Endothelial cell of umbilical vein (primary cell): ENCODE results near the gene CHST3. TPM values are rescaled to one million over a fixed set of nuclear protein-coding genes. Genes with fewer than 3 reads are reported as not detected.

Experiments
- BruUV-seq: library from RNA; stranded (reverse); fragments of 400-500 nt; replicated peaks from 2 replicates; lab custom pipeline; 2021; lab: Mats Ljungman, UMichigan
- CTCF ChIA-PET: fragments of 300-600, 350-600 bp; sonication (Branson Sonifier 250); formaldehyde crosslinking; loops from one replicate; lab custom pipeline; 2021; ENCODE audit warnings: antibody characterized with exemption, inconsistent platforms; lab: Charles Lee
- POLR2A ChIA-PET: fragments of 300-600, 350-600 bp; sonication (Branson Sonifier 250); formaldehyde crosslinking; loops from one replicate; lab custom pipeline; 2021; ENCODE audit warnings: antibody characterized with exemption, inconsistent platforms; lab: Charles Lee
- DNase-seq: peaks from one replicate; pipeline ENCODE4 v3.0.0-alpha.2; 2011; ENCODE audit warnings: low read depth, low spot score
- FAIRE-seq: peaks from 2 replicates; lab custom pipeline; 2011; peaks lifted over from hg19 to GRCh38; lab: Jason Lieb, UNC
- H2AFZ ChIP-seq: 2 replicates; pipeline ENCODE4 v1.6.0; 2012; ENCODE audit warnings: low read depth, low read length, control low read depth, inconsistent platforms
- H3K27ac ChIP-seq: 2 replicates; pipeline ENCODE4 v1.5.1; 2011; ENCODE audit warnings: low read depth, mild to moderate bottlenecking, control low read depth, low read length, moderate library complexity; ENCODE audit not compliant: insufficient read depth
- H3K27me3 ChIP-seq, 2 experiments: 2 replicates each; pipeline versions ENCODE4 v1.6.0 to v1.6.1; 2011; ENCODE audit warnings: low read length in 2 of 2, mixed read lengths in 1 of 2; ENCODE audit not compliant: control insufficient read depth in 2 of 2, insufficient read depth in 2 of 2
- H3K36me3 ChIP-seq, 2 experiments: 2 replicates in 1 of 2; 3 replicates in 1 of 2; pipeline ENCODE4 v1.5.1; 2011; ENCODE audit warnings: low read length in 2 of 2, mild to moderate bottlenecking in 1 of 2, moderate library complexity in 1 of 2; ENCODE audit not compliant: control insufficient read depth in 2 of 2, insufficient read depth in 2 of 2; ENCODE audit errors: extremely low read depth in 1 of 2
- H3K4me1 ChIP-seq: 3 replicates; pipeline ENCODE4 v1.5.1; 2011; ENCODE audit warnings: mild to moderate bottlenecking, low read length; ENCODE audit not compliant: control insufficient read depth, insufficient read depth; ENCODE audit errors: extremely low read depth
- H3K4me2 ChIP-seq: 2 replicates; pipeline ENCODE4 v1.6.1; 2011; ENCODE audit warnings: low read length, control low read depth, mixed read lengths; ENCODE audit not compliant: insufficient read depth
- H3K4me3 ChIP-seq, 3 experiments: fragments of 200-600 bp in 1 of 3; sonication (generic), shearing (Covaris generic) in 1 of 3; replicated peaks in 1 of 3; 2 replicates each; pipeline ENCODE4 v1.5.1; 2011 to 2016; ENCODE audit warnings: control low read depth in 3 of 3, low read length in 3 of 3, mild to moderate bottlenecking in 2 of 3, inconsistent platforms in 1 of 3, low read depth in 1 of 3, moderate library complexity in 1 of 3; ENCODE audit not compliant: insufficient read depth in 1 of 3
- H3K79me2 ChIP-seq: 2 replicates; pipeline ENCODE4 v1.6.0; 2012; ENCODE audit warnings: low read length, inconsistent platforms; ENCODE audit not compliant: control insufficient read depth, insufficient read depth
- H3K9ac ChIP-seq: replicated peaks from 2 replicates; pipeline ENCODE3; 2011; ENCODE audit warnings: low read length, control low read depth; ENCODE audit not compliant: insufficient read depth; ENCODE audit errors: extremely low read depth
- H3K9me1 ChIP-seq: replicated peaks from 3 replicates; pipeline ENCODE4 v1.6.0; 2011; ENCODE audit warnings: mild to moderate bottlenecking, low read length; ENCODE audit not compliant: control insufficient read depth, insufficient read depth; ENCODE audit errors: extremely low read depth
- H3K9me3 ChIP-seq: replicated peaks from 2 replicates; pipeline ENCODE4 v1.5.1; 2012; ENCODE audit warnings: low read length, inconsistent platforms; ENCODE audit not compliant: control insufficient read depth, insufficient read depth
- H4K20me1 ChIP-seq: replicated peaks from 2 replicates; pipeline ENCODE3; 2011; ENCODE audit warnings: mild to moderate bottlenecking, low read length; ENCODE audit not compliant: control insufficient read depth, insufficient read depth; ENCODE audit errors: extremely low read depth
- EZH2 ChIP-seq: IDR thresholded peaks from 2 replicates; pipeline ENCODE4 v1.6.1; 2012; ENCODE audit warnings: borderline replicate concordance, low read depth, mild to moderate bottlenecking, moderate library complexity, low read length, inconsistent platforms; ENCODE audit not compliant: severe bottlenecking
- FOS ChIP-seq: IDR thresholded peaks from 2 replicates; pipeline ENCODE4 v1.6.1; 2011; ENCODE audit warnings: mild to moderate bottlenecking, low read length, moderate library complexity, borderline replicate concordance; ENCODE audit not compliant: insufficient read depth
- GATA2 ChIP-seq: IDR thresholded peaks from 2 replicates; pipeline ENCODE4 v1.7.0; 2011; ENCODE audit warnings: low read depth, mild to moderate bottlenecking, moderate library complexity, mixed read lengths, low read length; ENCODE audit not compliant: insufficient read length, insufficient read depth
- JUN ChIP-seq: IDR thresholded peaks from 2 replicates; pipeline ENCODE4 v1.6.1; 2011; ENCODE audit warnings: borderline replicate concordance, low read depth; ENCODE audit not compliant: insufficient read length, insufficient read depth
- MYC ChIP-seq: IDR thresholded peaks from one replicate; pipeline ENCODE4 v1.6.1; 2011; ENCODE audit warnings: mild to moderate bottlenecking, low read depth, low read length
- POLR2A ChIP-seq: IDR thresholded peaks from 2 replicates; pipeline ENCODE4 v1.6.1; 2012; ENCODE audit warnings: low read depth, mild to moderate bottlenecking, control low read depth, low read length
- POLR2AphosphoS5 ChIP-seq: IDR thresholded peaks from 2 replicates; pipeline ENCODE4 v1.6.1; 2012; ENCODE audit warnings: low read depth, mild to moderate bottlenecking, control low read depth, low read length, moderate library complexity; ENCODE audit not compliant: insufficient read depth
- dilution Hi-C: fragments of 300-500 bp; cut with MboI; formaldehyde crosslinking; loops from one replicate; pipeline ENCODE4 v1.15.0; 2019; ENCODE audit warnings: low sequenced_read_pairs; ENCODE audit not compliant: extremely low pct_ligation_motif_present
- intact Hi-C: fragments of 100-400 bp; cut with micrococcal nuclease; formaldehyde crosslinking; loops from one replicate; pipeline ENCODE4 v1.10.0; 2022
- polyA plus RNA-seq, 4 experiments: library from polyadenylated mRNA; depleted of rRNA in 3 of 4; stranded (reverse) in 3 of 4; unstranded in 1 of 4; fragments of >200 nt; gene quantifications; 2 replicates each; pipeline versions ENCODE4 v1.2.1 to v1.2.3, GENCODE V29; 2011 to 2012; ENCODE audit warnings: missing spikeins in 1 of 4
- total RNA-seq: library from RNA; stranded (reverse); gene quantifications from 2 replicates; pipeline ENCODE4 v1.2.3, GENCODE V29; 2021
- TF ChIP-seq, protein P1 (sequence below): IDR thresholded peaks from 2 replicates; pipeline ENCODE4 v1.6.1; 2011; ENCODE audit not compliant: insufficient read depth, insufficient read length
- TF ChIP-seq, protein P2 (sequence below), 2 donors: IDR thresholded peaks; 1 replicate in 1 of 2; 2 replicates in 1 of 2; pipeline ENCODE4 v1.5.1; 2011; ENCODE audit warnings: low read length in 2 of 2, mild to moderate bottlenecking in 2 of 2, moderate library complexity in 2 of 2, control low read depth in 1 of 2, inconsistent platforms in 1 of 2, low read depth in 1 of 2; ENCODE audit not compliant: insufficient read depth in 1 of 2; ENCODE audit errors: extremely low read depth in 1 of 2

Gene CHST3
- total and polyA plus RNA-seq, 2 donors (not counting 3 experiments of a cell fraction or from before 2014, with no cell fraction given) = 5.5 to 11.5 TPM

DNA sequence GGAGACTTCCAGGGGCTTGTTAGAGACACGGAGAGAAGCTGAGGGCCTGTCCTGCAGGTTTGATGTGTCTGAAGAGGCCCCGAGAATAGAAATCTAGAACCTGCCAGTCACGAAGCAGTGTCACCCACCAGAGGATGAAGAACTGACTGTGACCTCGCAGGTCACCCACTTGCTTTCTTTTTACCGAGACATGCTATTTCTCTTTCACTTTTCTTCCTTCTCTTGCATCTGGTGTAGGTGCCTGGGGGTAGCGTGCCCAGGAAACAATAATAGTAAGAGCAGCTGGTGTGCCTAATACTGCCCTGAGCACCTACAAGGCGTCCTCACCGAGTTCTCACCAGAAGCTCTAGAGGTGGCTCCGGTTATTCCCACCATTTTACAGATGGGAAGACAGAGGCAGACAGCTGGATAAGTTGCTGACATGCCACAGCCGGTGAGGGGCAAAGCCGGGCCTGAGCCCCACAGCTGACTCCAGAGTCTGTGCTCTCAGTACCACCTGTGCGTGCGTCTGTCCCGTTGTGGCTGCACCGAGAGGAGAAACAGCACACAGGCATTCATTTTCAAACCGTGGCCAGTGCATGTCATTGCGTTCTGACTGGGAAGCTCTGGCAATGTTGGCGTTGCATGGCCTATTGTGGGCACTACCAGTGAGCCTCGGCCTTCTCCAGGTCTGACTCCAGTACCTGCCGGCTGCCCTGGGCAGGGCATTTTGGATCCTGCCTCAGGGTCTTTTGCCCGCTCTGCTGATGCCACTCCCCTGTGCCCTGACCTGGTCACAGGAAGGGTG lies 7.8 kb downstream of the CHST3 start:
- Histone ChIP-seq H3K4me2 (no peak overlapping the region), H2AFZ (no peak overlapping the region), H3K79me2 (peaks cover 21% of the 10 kb centered on the region), H4K20me1 (no peaks in the 10 kb centered on the region), H3K9me1 (no peaks in the 10 kb centered on the region), H3K9me3 (no peaks in the 10 kb centered on the region), H3K4me1 (peaks cover 25% of the 10 kb centered on the region), H3K4me3 (no peak overlapping the region), H3K9ac (no peak overlapping the region), H3K36me3 (no peaks in the 10 kb centered on the region), H3K27ac (no peak overlapping the region), H3K27me3 (no peaks in the 10 kb centered on the region)
- BruUV-seq = no TSS peak
- dilution Hi-C loops (no loop called here), intact Hi-C loops (no loop called here)
- no peak for FAIRE-seq
- ChIA-PET CTCF (interaction anchor here (1.2 to 7.2 kb wide), 2 partner anchors 76 to 77 kb away, joined by 6 to 32 read pairs; no protein-coding TSS in a partner anchor), POLR2A (no interaction called here)
- DNase-seq = no peak
- no peak for TF ChIP-seq JUN
- TF ChIP-seq, protein P1, sequence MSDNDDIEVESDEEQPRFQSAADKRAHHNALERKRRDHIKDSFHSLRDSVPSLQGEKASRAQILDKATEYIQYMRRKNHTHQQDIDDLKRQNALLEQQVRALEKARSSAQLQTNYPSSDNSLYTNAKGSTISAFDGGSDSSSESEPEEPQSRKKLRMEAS = no peak
- TF ChIP-seq, protein P2, sequence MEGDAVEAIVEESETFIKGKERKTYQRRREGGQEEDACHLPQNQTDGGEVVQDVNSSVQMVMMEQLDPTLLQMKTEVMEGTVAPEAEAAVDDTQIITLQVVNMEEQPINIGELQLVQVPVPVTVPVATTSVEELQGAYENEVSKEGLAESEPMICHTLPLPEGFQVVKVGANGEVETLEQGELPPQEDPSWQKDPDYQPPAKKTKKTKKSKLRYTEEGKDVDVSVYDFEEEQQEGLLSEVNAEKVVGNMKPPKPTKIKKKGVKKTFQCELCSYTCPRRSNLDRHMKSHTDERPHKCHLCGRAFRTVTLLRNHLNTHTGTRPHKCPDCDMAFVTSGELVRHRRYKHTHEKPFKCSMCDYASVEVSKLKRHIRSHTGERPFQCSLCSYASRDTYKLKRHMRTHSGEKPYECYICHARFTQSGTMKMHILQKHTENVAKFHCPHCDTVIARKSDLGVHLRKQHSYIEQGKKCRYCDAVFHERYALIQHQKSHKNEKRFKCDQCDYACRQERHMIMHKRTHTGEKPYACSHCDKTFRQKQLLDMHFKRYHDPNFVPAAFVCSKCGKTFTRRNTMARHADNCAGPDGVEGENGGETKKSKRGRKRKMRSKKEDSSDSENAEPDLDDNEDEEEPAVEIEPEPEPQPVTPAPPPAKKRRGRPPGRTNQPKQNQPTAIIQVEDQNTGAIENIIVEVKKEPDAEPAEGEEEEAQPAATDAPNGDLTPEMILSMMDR (IDR thresholded peaks at IDR 0.05; ENCODE audit: extremely low read depth in 1 of 2, insufficient read depth in 1 of 2, low read depth in 1 of 2, low read length in 2 of 2) = no peak
- no peak for TF ChIP-seq GATA2
- TF ChIP-seq EZH2 = no peak
- TF ChIP-seq POLR2A = no peak
- TF ChIP-seq MYC = no peak
- no peak for TF ChIP-seq POLR2AphosphoS5
- TF ChIP-seq FOS = no peak
